ENCODE results near the gene MBD2.

MBD2 gene

DNA sequence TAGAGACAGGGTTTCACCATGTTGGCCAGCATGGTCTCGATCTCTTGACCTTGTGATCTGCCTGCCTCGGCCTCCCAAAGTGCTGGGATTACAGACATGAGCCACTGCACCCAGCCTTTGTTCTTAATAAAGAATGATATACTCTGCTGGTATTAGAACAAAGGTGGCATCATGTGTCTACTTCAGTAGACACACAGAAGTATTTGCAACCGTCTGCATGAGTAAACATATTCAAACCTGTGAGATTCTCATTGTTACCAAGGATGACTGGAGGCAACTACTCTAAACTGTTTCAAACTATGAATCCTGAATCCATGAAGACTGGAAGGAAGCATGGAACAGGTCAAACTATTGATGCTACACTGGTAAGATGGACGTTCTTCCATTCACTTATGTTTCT lies 32.1 kb downstream of the MBD2 start:
- no peak overlapping the region for H4K91ac ChIP-seq (ENCODE audit: low read depth, low read length)
- H3K4ac ChIP-seq (ENCODE audit: low read depth, low read length), result no peak overlapping the region
- peak; percentile 30 to 56 for DNase-seq
- H3K4me3 ChIP-seq (ENCODE audit: low read depth, low read length), result no peak overlapping the region
- peak overlapping the region; percentile 67 for H3K27ac ChIP-seq (ENCODE audit: low read depth, low read length)
- H3K4me1 ChIP-seq (ENCODE audit: control insufficient read depth in 1 of 2, insufficient read depth in 2 of 2, low read length in 2 of 2), result peaks cover 5 to 9% of the 10 kb centered on the region in 2 experiments
- no peak overlapping the region for H2BK120ac ChIP-seq (ENCODE audit: insufficient read depth, low read length, poor library complexity)
- no peak overlapping the region for H2BK12ac ChIP-seq (ENCODE audit: low read length)
- H3K36me3 ChIP-seq (ENCODE audit: control insufficient read depth in 1 of 2, insufficient read depth in 2 of 2, low read length in 2 of 2), result peaks cover 3 to 5% of the 10 kb centered on the region in 2 experiments
- no peaks in the 10 kb centered on the region for H3K9me3 ChIP-seq (ENCODE audit: insufficient read depth, low read depth, low read length)
- H3K79me2 ChIP-seq (ENCODE audit: control insufficient read depth, insufficient read depth, low read length, poor library complexity), result no peaks in the 10 kb centered on the region
- no peaks in the 10 kb centered on the region for H3K27me3 ChIP-seq (ENCODE audit: insufficient read depth, low read length)
- no peak overlapping the region for H2BK5ac ChIP-seq (ENCODE audit: low read depth, low read length, poor library complexity)
- no peak overlapping the region for H3K14ac ChIP-seq (ENCODE audit: low read length)
- H4K8ac ChIP-seq (ENCODE audit: low read depth, low read length), result no peak overlapping the region
- H3K18ac ChIP-seq (ENCODE audit: low read length), result no peak overlapping the region
- no peak overlapping the region for H3K9ac ChIP-seq (ENCODE audit: low read length)
- no CpG with 5 or more reads among the region's 4 CpGs for WGBS (ENCODE audit: extremely low coverage, insufficient coverage, insufficient read length)
- peaks cover 5% of the 10 kb centered on the region for H3K79me1 ChIP-seq (ENCODE audit: low read length)
- H2AFZ ChIP-seq (ENCODE audit: insufficient read depth, low read length, poor library complexity), result no peak overlapping the region
- H3K4me2 ChIP-seq (ENCODE audit: low read length), result no peak overlapping the region
- no peak overlapping the region for H3K23ac ChIP-seq (ENCODE audit: low read length)
- H2AK5ac ChIP-seq (ENCODE audit: low read length), result no peak overlapping the region
- no peak overlapping the region for H4K12ac ChIP-seq (ENCODE audit: low read depth, low read length)

DNA sequence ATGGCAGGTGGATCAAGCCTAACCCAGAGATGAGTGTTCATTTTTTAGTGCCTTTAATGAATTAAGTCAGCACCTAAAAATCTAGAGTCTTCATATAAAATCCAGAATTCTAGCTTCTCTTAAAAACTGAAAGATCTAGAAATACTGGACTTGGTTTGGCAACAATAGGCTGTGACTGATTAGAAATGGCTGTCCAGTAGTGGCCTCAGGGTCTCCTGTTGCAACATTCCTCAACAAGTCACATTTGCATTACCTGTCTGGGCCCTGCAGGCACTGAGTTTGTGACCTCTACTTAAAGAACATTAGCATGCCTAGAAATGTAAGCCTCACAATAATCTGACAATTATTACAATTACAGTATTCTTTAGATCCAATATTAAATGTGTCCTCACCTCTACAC lies 33.1 kb downstream of the MBD2 start:
- peak; percentile 96 for DNase-seq
- Histone ChIP-seq H3K79me1 (ENCODE audit: low read length) (peaks cover 5% of the 10 kb centered on the region), H4K8ac (ENCODE audit: low read depth, low read length) (no peak overlapping the region), H3K4me3 (ENCODE audit: low read depth, low read length) (no peak overlapping the region), H2BK5ac (ENCODE audit: low read depth, low read length, poor library complexity) (peak overlapping the region; percentile 76), H3K4ac (ENCODE audit: low read depth, low read length) (no peak overlapping the region), H3K4me1 (ENCODE audit: control insufficient read depth in 1 of 2, insufficient read depth in 2 of 2, low read length in 2 of 2) (peaks cover 5 to 9% of the 10 kb centered on the region in 2 experiments), H4K91ac (ENCODE audit: low read depth, low read length) (peak overlapping the region; percentile 83), H3K27me3 (ENCODE audit: insufficient read depth, low read length) (no peaks in the 10 kb centered on the region), H3K4me2 (ENCODE audit: low read length) (peak overlapping the region; percentile 48), H3K9me3 (ENCODE audit: insufficient read depth, low read depth, low read length) (no peaks in the 10 kb centered on the region), H3K9ac (ENCODE audit: low read length) (no peak overlapping the region), H3K36me3 (ENCODE audit: control insufficient read depth in 1 of 2, insufficient read depth in 2 of 2, low read length in 2 of 2) (peaks cover 3 to 6% of the 10 kb centered on the region in 2 experiments), H2AK5ac (ENCODE audit: low read length) (no peak overlapping the region), H3K27ac (ENCODE audit: low read depth, low read length) (peak overlapping the region; percentile 68), H3K79me2 (ENCODE audit: control insufficient read depth, insufficient read depth, low read length, poor library complexity) (no peaks in the 10 kb centered on the region), H2BK120ac (ENCODE audit: insufficient read depth, low read length, poor library complexity) (no peak overlapping the region), H2AFZ (ENCODE audit: insufficient read depth, low read length, poor library complexity) (no peak overlapping the region), H3K14ac (ENCODE audit: low read length) (peak overlapping the region; percentile 48), H2BK12ac (ENCODE audit: low read length) (no peak overlapping the region), H3K18ac (ENCODE audit: low read length) (no peak overlapping the region), H3K23ac (ENCODE audit: low read length) (no peak overlapping the region), H4K12ac (ENCODE audit: low read depth, low read length) (no peak overlapping the region)

DNA sequence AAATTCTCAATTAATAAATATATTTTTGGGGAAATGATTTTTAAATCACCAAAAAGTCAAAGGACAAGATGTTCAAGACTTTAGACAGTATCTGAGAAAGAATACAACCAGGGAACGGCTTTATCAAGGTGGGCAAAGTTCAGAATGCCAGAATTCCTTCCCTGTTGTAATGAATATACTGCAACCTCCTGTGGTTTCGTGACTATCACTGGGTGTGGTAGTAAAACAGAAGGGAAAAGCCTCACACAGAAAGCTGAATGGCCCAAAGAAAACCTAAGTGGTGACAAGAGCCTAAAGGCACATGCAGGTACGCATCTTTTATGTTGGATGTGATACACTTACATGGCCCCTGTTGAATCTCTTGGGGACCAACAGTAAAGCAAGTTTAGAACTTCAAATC lies 37.1 kb downstream of the MBD2 start:
- Histone ChIP-seq H4K12ac (ENCODE audit: low read depth, low read length) (no peak overlapping the region), H3K4me1 (ENCODE audit: control insufficient read depth in 1 of 2, insufficient read depth in 2 of 2, low read length in 2 of 2) (peaks cover 5 to 9% of the 10 kb centered on the region in 2 experiments), H4K8ac (ENCODE audit: low read depth, low read length) (no peak overlapping the region), H3K4me2 (ENCODE audit: low read length) (no peak overlapping the region), H3K79me1 (ENCODE audit: low read length) (peaks cover 3% of the 10 kb centered on the region), H3K79me2 (ENCODE audit: control insufficient read depth, insufficient read depth, low read length, poor library complexity) (no peaks in the 10 kb centered on the region), H3K9ac (ENCODE audit: low read length) (no peak overlapping the region), H2BK12ac (ENCODE audit: low read length) (no peak overlapping the region), H2AFZ (ENCODE audit: insufficient read depth, low read length, poor library complexity) (no peak overlapping the region), H3K14ac (ENCODE audit: low read length) (no peak overlapping the region), H2BK120ac (ENCODE audit: insufficient read depth, low read length, poor library complexity) (no peak overlapping the region), H2BK5ac (ENCODE audit: low read depth, low read length, poor library complexity) (no peak overlapping the region), H3K27me3 (ENCODE audit: insufficient read depth, low read length) (no peaks in the 10 kb centered on the region), H2AK5ac (ENCODE audit: low read length) (no peak overlapping the region), H3K36me3 (ENCODE audit: control insufficient read depth in 1 of 2, insufficient read depth in 2 of 2, low read length in 2 of 2) (peaks cover 5 to 10% of the 10 kb centered on the region in 2 experiments), H3K27ac (ENCODE audit: low read depth, low read length) (no peak overlapping the region), H3K23ac (ENCODE audit: low read length) (no peak overlapping the region), H3K4ac (ENCODE audit: low read depth, low read length) (no peak overlapping the region), H3K4me3 (ENCODE audit: low read depth, low read length) (no peak overlapping the region), H3K9me3 (ENCODE audit: insufficient read depth, low read depth, low read length) (no peaks in the 10 kb centered on the region), H3K18ac (ENCODE audit: low read length) (no peak overlapping the region), H4K91ac (ENCODE audit: low read depth, low read length) (no peak overlapping the region)
- no CpG with 5 or more reads among the region's 3 CpGs for WGBS (ENCODE audit: extremely low coverage, insufficient coverage, insufficient read length)
- no peak for DNase-seq

GRCh38 chr18:54184836-54185235 lies 39.6 kb downstream of the MBD2 start:
- Histone ChIP-seq H3K79me2 (ENCODE audit: control insufficient read depth, insufficient read depth, low read length, poor library complexity) (no peaks in the 10 kb centered on the region), H3K18ac (ENCODE audit: low read length) (no peak overlapping the region), H3K4ac (ENCODE audit: low read depth, low read length) (no peak overlapping the region), H3K14ac (ENCODE audit: low read length) (no peak overlapping the region), H4K91ac (ENCODE audit: low read depth, low read length) (no peak overlapping the region), H2BK12ac (ENCODE audit: low read length) (no peak overlapping the region), H3K4me2 (ENCODE audit: low read length) (no peak overlapping the region), H3K27ac (ENCODE audit: low read depth, low read length) (no peak overlapping the region), H3K36me3 (ENCODE audit: control insufficient read depth in 1 of 2, insufficient read depth in 2 of 2, low read length in 2 of 2) (peaks cover 5 to 8% of the 10 kb centered on the region in 2 experiments), H2AFZ (ENCODE audit: insufficient read depth, low read length, poor library complexity) (no peak overlapping the region), H4K8ac (ENCODE audit: low read depth, low read length) (no peak overlapping the region), H4K12ac (ENCODE audit: low read depth, low read length) (no peak overlapping the region), H3K9ac (ENCODE audit: low read length) (no peak overlapping the region), H2BK120ac (ENCODE audit: insufficient read depth, low read length, poor library complexity) (no peak overlapping the region), H3K23ac (ENCODE audit: low read length) (no peak overlapping the region), H3K27me3 (ENCODE audit: insufficient read depth, low read length) (no peaks in the 10 kb centered on the region), H3K9me3 (ENCODE audit: insufficient read depth, low read depth, low read length) (no peaks in the 10 kb centered on the region), H3K4me1 (ENCODE audit: control insufficient read depth in 1 of 2, insufficient read depth in 2 of 2, low read length in 2 of 2) (no peaks in the 10 kb centered on the region), H2BK5ac (ENCODE audit: low read depth, low read length, poor library complexity) (no peak overlapping the region), H3K79me1 (ENCODE audit: low read length) (no peaks in the 10 kb centered on the region), H2AK5ac (ENCODE audit: low read length) (no peak overlapping the region), H3K4me3 (ENCODE audit: low read depth, low read length) (no peak overlapping the region)
- no peak for DNase-seq

All from trophoblast cell (in vitro differentiated cells and primary cell).